GM18870 (cell line): Measurements from ENCODE around the gene RNF168.
A peak's percentile ranks its signal among the peaks of the same experiment; 100 is the strongest.
"Not testable (repeated sequence)": the region's sequence is repeated elsewhere in the genome, so short reads cannot be mapped to it uniquely, and the experiment has no call there.

Source experiments
- ATAC-seq: cut with Tn5 transposase; IDR thresholded peaks from one replicate; pipeline ENCODE4 v1.9.1; 2021; ENCODE audit warnings: moderate library complexity; ENCODE audit not compliant: unreplicated experiment

The RNF168 gene

GRCh38 chr3:196503196-196504076 lies at the start of gene RNF168:
RNF168 (minus strand) TSS chr3:196503768; CDS start chr3:196503173, 595 bp downstream.
- ATAC-seq, result peak; percentile 66

GRCh38 chr3:196552253-196552652 lies 48.7 kb upstream of the RNF168 start:
- no peak for ATAC-seq

- ATAC-seq, result not testable (repeated sequence)
Measured at GRCh38 chr3:196550172-196550571, 46.6 kb upstream of the RNF168 start.

- ATAC-seq, result not testable (repeated sequence)
Measured at GRCh38 chr3:196549312-196549711, 45.7 kb upstream of the RNF168 start.

- no peak for ATAC-seq
Measured at GRCh38 chr3:196547067-196547466, 43.5 kb upstream of the RNF168 start.

- ATAC-seq, result no peak
Measured at GRCh38 chr3:196546537-196546936, 43.0 kb upstream of the RNF168 start.

- no peak for ATAC-seq
Measured at GRCh38 chr3:196544491-196544992, 41.0 kb upstream of the RNF168 start.

- no peak for ATAC-seq
Measured at GRCh38 chr3:196541684-196542445, 38.3 kb upstream of the RNF168 start.

- no peak for ATAC-seq
Measured at GRCh38 chr3:196537319-196537984, 33.9 kb upstream of the RNF168 start.

GRCh38 chr3:196533260-196533681 lies 29.7 kb upstream of the RNF168 start:
- no peak for ATAC-seq

- ATAC-seq, result no peak
Measured at GRCh38 chr3:196531418-196531817, 27.9 kb upstream of the RNF168 start.

GRCh38 chr3:196528639-196529233 lies 25.2 kb upstream of the RNF168 start:
- no peak for ATAC-seq

- no peak for ATAC-seq
Measured at GRCh38 chr3:196525141-196525540, 21.6 kb upstream of the RNF168 start.

GRCh38 chr3:196524527-196524926 lies 21.0 kb upstream of the RNF168 start:
- ATAC-seq, result no peak

GRCh38 chr3:196523841-196524240 lies 20.3 kb upstream of the RNF168 start:
- no peak for ATAC-seq

GRCh38 chr3:196521291-196521690 lies 17.7 kb upstream of the RNF168 start:
- ATAC-seq, result not testable (repeated sequence)

GRCh38 chr3:196519718-196520082 lies 16.1 kb upstream of the RNF168 start:
- no peak for ATAC-seq

- no peak for ATAC-seq
Measured at GRCh38 chr3:196518966-196519717, 15.6 kb upstream of the RNF168 start.

GRCh38 chr3:196517919-196518318 lies 14.4 kb upstream of the RNF168 start:
- ATAC-seq, result no peak

- no peak for ATAC-seq
Measured at GRCh38 chr3:196517162-196517800, 13.7 kb upstream of the RNF168 start.
